OCI-LY1 (cell line): ENCODE results near the gene DCAF4.

ENCODE experiments used
- H2AFZ ChIP-seq: fragments of 200-600 bp; sonication (generic), shearing (Covaris generic); 2 replicates; pipeline ENCODE4 v1.6.0; 2014; ENCODE audit warnings: antibody characterized with exemption, mild to moderate bottlenecking, low read length
- H3F3A ChIP-seq: fragments of 200-600 bp; sonication (generic), shearing (Covaris generic); 2 replicates; pipeline ENCODE4 v1.6.0; 2014; ENCODE audit warnings: mild to moderate bottlenecking, antibody characterized with exemption, low read length, moderate library complexity; ENCODE audit not compliant: insufficient read depth
- H3K27ac ChIP-seq: fragments of 200-600 bp; sonication (generic); 2 replicates; pipeline ENCODE4 v1.5.1; 2014; ENCODE audit warnings: low read length, mixed run types, mild to moderate bottlenecking, low read depth; ENCODE audit not compliant: poor library complexity, severe bottlenecking
- H3K27me3 ChIP-seq: fragments of 200-600 bp; sonication (generic); 2 replicates; pipeline ENCODE4 v1.6.0; 2014; ENCODE audit warnings: antibody characterized with exemption, mild to moderate bottlenecking, low read length, moderate library complexity; ENCODE audit not compliant: insufficient read depth
- H3K36me3 ChIP-seq: fragments of 200-600 bp; sonication (generic); 2 replicates; pipeline ENCODE4 v1.6.1; 2014; ENCODE audit warnings: mild to moderate bottlenecking, antibody characterized with exemption, low read length, moderate library complexity, mixed read lengths; ENCODE audit not compliant: insufficient read depth
- H3K4me1 ChIP-seq: fragments of 200-600 bp; sonication (generic); 2 replicates; pipeline ENCODE4 v1.5.1; 2014; ENCODE audit warnings: mild to moderate bottlenecking, low read length, moderate library complexity; ENCODE audit not compliant: insufficient read depth, severe bottlenecking
- H3K4me2 ChIP-seq: fragments of 200-600 bp; sonication (generic), shearing (Covaris generic); 2 replicates; pipeline ENCODE4 v1.6.1; 2014; ENCODE audit warnings: low read length
- H3K4me3 ChIP-seq: fragments of 200-600 bp; sonication (generic); 2 replicates; pipeline ENCODE4 v1.5.1; 2014; ENCODE audit warnings: low read length, low read depth, mild to moderate bottlenecking, mixed read lengths; ENCODE audit not compliant: poor library complexity, severe bottlenecking
- H3K79me2 ChIP-seq: fragments of 200-600 bp; shearing (Covaris generic); 2 replicates; pipeline ENCODE4 v1.6.1; 2016; ENCODE audit warnings: mixed run types, low read length, mixed read lengths; ENCODE audit not compliant: insufficient read depth
- H3K9ac ChIP-seq: fragments of 200-600 bp; sonication (generic), shearing (Covaris generic); 2 replicates; pipeline ENCODE4 v1.6.1; 2014; ENCODE audit warnings: mild to moderate bottlenecking, low read length, mixed read lengths
- H3K9me2 ChIP-seq: fragments of 200-600 bp; sonication (generic), shearing (Covaris generic); 2 replicates; pipeline ENCODE4 v1.6.1; 2014; ENCODE audit warnings: low read depth, mild to moderate bottlenecking, low read length, mixed read lengths
- H3K9me3 ChIP-seq: fragments of 200-600 bp; shearing (Covaris generic); 2 replicates; pipeline ENCODE4 v1.6.1; 2014; ENCODE audit warnings: low read length, mixed read lengths
- H4K20me1 ChIP-seq: fragments of 200-600 bp; sonication (generic), shearing (Covaris generic); 2 replicates; pipeline ENCODE4 v1.6.0; 2016; ENCODE audit warnings: mild to moderate bottlenecking, low read length; ENCODE audit not compliant: insufficient read depth
- EZH2 ChIP-seq: fragments of 200-600 bp; sonication (generic), shearing (Covaris generic); IDR thresholded peaks from 2 replicates; pipeline ENCODE4 v1.8.0; 2017; ENCODE audit warnings: borderline replicate concordance, mixed run types, mild to moderate bottlenecking, antibody characterized with exemption, low read length, moderate library complexity, mixed read lengths
- TF ChIP-seq, protein P1 (sequence below): fragments of 200-600 bp; sonication (generic), shearing (Covaris generic); IDR thresholded peaks from 2 replicates; pipeline ENCODE4 v1.5.1; 2017; ENCODE audit warnings: mild to moderate bottlenecking, antibody characterized with exemption, low read length, moderate library complexity, mixed read lengths

DCAF4 gene

DNA sequence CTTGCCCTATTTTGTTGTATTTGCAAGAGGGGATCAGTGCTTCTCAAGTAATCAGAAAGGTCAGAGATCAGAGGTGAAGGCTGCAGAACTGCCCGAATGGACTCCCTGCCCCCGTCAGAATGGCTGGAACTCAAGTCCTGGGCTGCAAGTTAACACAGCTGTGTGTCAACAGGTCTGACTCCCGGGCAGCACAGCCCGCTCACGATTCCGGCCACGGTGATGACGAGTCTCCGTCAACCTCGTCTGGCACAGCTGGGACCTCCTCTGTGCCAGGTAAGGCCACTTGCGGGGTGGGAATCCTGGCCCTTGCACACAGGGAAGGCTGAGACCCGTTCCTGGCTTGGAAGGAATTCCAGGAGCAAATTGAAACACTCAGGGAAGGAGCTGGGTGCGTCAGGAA, 13.4 kb downstream of the DCAF4 start:
- H3K9ac ChIP-seq: no peak overlapping the region
- H3K4me2 ChIP-seq: no peak overlapping the region
- peaks cover 59% of the 10 kb centered on the region for H3K36me3 ChIP-seq
- no peaks in the 10 kb centered on the region; the same call in 1 of the 2 replicates for H3K79me2 ChIP-seq
- no peaks in the 10 kb centered on the region for H4K20me1 ChIP-seq
- H3F3A ChIP-seq: no peaks in the 10 kb centered on the region
- H3K9me2 ChIP-seq: no peaks in the 10 kb centered on the region
- H3K27ac ChIP-seq: no peak overlapping the region
- H2AFZ ChIP-seq: no peak overlapping the region
- no peaks in the 10 kb centered on the region for H3K4me1 ChIP-seq
- no peak overlapping the region for H3K4me3 ChIP-seq
- TF ChIP-seq, protein P1, sequence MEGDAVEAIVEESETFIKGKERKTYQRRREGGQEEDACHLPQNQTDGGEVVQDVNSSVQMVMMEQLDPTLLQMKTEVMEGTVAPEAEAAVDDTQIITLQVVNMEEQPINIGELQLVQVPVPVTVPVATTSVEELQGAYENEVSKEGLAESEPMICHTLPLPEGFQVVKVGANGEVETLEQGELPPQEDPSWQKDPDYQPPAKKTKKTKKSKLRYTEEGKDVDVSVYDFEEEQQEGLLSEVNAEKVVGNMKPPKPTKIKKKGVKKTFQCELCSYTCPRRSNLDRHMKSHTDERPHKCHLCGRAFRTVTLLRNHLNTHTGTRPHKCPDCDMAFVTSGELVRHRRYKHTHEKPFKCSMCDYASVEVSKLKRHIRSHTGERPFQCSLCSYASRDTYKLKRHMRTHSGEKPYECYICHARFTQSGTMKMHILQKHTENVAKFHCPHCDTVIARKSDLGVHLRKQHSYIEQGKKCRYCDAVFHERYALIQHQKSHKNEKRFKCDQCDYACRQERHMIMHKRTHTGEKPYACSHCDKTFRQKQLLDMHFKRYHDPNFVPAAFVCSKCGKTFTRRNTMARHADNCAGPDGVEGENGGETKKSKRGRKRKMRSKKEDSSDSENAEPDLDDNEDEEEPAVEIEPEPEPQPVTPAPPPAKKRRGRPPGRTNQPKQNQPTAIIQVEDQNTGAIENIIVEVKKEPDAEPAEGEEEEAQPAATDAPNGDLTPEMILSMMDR: no peak
- TF ChIP-seq EZH2: no peak
- no peaks in the 10 kb centered on the region for H3K27me3 ChIP-seq
- H3K9me3 ChIP-seq: no peaks in the 10 kb centered on the region

DNA sequence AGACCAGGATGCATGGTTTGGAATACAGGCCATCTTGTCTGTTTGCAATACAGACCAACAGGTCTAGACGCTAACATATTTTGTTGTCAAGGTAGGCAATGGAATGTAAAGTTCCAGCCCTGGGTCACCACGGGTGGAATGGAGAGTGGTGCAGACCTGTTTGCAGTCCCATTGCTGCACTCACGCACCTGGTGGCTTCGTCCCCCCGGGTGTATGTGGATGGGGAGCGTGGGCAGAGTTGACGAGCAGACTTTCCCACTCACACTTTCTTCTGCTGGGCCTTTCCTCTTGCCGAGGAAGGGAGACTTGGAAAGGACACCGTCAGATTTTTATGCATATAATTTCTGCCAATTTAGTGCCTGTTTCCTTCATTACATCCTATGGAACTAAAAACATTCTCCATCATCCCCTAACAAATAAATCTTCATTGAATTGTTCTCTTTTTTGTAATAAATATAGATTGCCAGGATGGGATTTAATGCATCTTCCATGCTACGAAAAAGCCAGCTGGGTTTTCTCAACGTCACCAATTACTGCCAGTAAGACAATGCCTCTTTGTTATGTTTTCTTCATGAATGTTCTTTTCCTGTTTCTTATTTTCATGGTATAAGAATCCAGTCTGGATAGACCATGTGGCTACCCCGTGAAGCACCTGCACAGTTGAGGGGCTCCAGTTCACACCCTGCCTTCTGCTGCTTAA, 15.2 kb downstream of the DCAF4 start:
- Histone ChIP-seq H3K36me3 (peaks cover 74% of the 10 kb centered on the region), H3K4me3 (no peak overlapping the region), H3K79me2 (no peaks in the 10 kb centered on the region), H3K9me3 (no peaks in the 10 kb centered on the region), H2AFZ (no peak overlapping the region), H3K4me1 (no peaks in the 10 kb centered on the region), H3K27me3 (no peaks in the 10 kb centered on the region), H4K20me1 (no peaks in the 10 kb centered on the region), H3K9me2 (no peaks in the 10 kb centered on the region), H3K27ac (no peak overlapping the region), H3F3A (no peaks in the 10 kb centered on the region), H3K9ac (no peak overlapping the region), H3K4me2 (no peak overlapping the region)
- TF ChIP-seq, protein P1: no peak
- TF ChIP-seq EZH2: no peak

DNA sequence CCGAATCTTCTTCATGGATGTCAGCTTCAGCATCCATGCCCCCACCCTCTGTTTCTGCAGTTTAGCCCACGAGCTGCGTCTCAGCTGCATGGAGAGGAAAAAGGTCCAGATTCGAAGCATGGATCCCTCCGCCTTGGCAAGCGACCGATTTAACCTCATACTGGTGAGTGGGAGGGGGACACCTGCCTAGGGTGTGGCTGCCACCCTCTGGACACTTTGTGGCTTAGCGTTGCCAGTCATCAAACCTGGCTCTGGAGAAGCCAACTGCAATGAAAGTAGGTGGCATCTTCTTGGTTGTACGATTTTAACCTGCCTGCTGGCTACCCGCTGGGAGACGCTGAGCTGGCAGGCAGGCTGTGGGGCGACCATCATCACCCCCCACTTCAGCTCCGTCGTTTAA, 16.7 kb downstream of the DCAF4 start:
- H3K9ac ChIP-seq: no peak overlapping the region
- no peaks in the 10 kb centered on the region for H3K79me2 ChIP-seq
- H3K27ac ChIP-seq: no peak overlapping the region
- no peak overlapping the region for H2AFZ ChIP-seq
- H3K4me2 ChIP-seq: no peak overlapping the region
- H3K9me2 ChIP-seq: no peaks in the 10 kb centered on the region
- peaks cover 81% of the 10 kb centered on the region for H3K36me3 ChIP-seq
- H3K4me1 ChIP-seq: no peaks in the 10 kb centered on the region
- no peaks in the 10 kb centered on the region for H3K9me3 ChIP-seq
- no peaks in the 10 kb centered on the region for H3F3A ChIP-seq
- H4K20me1 ChIP-seq: no peaks in the 10 kb centered on the region
- no peak overlapping the region for H3K4me3 ChIP-seq
- TF ChIP-seq, protein P1: no peak
- no peak for TF ChIP-seq EZH2
- H3K27me3 ChIP-seq: no peaks in the 10 kb centered on the region
